AG09309 (cell line): ENCODE results near the gene PPP1R12A.

Source experiments
- DNase-seq: peaks from one replicate; pipeline ENCODE4 v3.0.0-alpha.2; 2010; ENCODE audit warnings: low read depth
- H3K4me3 ChIP-seq: 2 replicates; pipeline ENCODE4 v1.5.1; 2011; ENCODE audit warnings: mild to moderate bottlenecking, low read depth, low read length, moderate library complexity; ENCODE audit not compliant: control insufficient read depth
- CTCF ChIP-seq: IDR thresholded peaks from 2 replicates; pipeline ENCODE4 v1.5.1; 2011; ENCODE audit warnings: mild to moderate bottlenecking, low read depth, low read length, inconsistent platforms; ENCODE audit not compliant: insufficient read depth, control insufficient read depth; ENCODE audit errors: missing control alignments

The PPP1R12A gene

GRCh38 chr12:79873201-79873600 lies 61.7 kb downstream of the PPP1R12A start:
- TF ChIP-seq CTCF: no peak
- no peak overlapping the region for H3K4me3 ChIP-seq
- DNase-seq: no peak

DNA sequence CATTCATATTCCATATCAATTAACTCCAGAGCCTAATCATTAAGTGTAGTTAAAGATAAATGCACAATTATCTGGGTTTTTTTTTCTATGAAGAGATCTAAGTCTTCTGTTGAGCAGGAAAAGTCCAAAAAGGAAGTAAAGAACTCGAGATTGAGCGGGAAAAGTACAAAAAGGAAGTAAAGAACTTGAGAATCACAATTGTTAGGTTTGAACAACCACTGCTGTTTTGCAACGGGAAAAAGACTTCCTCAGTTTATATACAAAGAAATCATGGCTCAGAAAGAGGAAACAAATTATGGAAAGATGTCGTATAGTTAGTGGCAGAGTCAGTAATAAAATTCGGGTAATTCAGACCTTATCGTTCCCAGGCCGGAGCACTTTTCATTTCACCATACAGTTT lies 63.3 kb downstream of the PPP1R12A start:
- TF ChIP-seq CTCF: no peak
- no peak overlapping the region for H3K4me3 ChIP-seq
- DNase-seq: no peak

DNA sequence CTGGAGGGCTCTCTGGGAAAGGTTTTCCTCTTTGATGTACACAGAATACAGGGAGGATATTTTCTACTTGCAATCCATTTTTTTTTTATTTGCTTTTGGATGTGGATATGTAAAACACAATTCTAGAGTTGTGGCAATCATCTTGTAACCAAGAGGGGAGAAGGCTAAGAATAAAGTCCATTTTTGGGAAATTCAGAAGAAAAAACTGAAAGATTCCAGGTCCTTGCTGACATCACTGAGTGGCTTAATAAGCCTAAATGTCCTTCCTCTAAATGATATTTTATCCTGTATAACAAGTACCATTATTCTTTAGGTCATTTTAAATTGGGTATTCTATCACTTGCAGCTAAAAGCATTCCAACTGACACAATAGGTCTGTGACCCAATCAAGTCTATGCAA lies 64.0 kb downstream of the PPP1R12A start:
- no peak overlapping the region for H3K4me3 ChIP-seq
- DNase-seq: no peak
- no peak for TF ChIP-seq CTCF

- H3K4me3 ChIP-seq: no peak overlapping the region
- DNase-seq: no peak
- TF ChIP-seq CTCF: no peak
Measured at GRCh38 chr12:79859646-79860045, 75.3 kb downstream of the PPP1R12A start.

GRCh38 chr12:79858518-79858917 lies 76.4 kb downstream of the PPP1R12A start:
- TF ChIP-seq CTCF: no peak
- DNase-seq: no peak
- H3K4me3 ChIP-seq: no peak overlapping the region

GRCh38 chr12:79857675-79858074 lies 77.2 kb downstream of the PPP1R12A start:
- no peak overlapping the region for H3K4me3 ChIP-seq
- no peak for DNase-seq
- TF ChIP-seq CTCF: no peak

GRCh38 chr12:79850610-79851299 lies 84.1 kb downstream of the PPP1R12A start:
- no peak overlapping the region for H3K4me3 ChIP-seq
- TF ChIP-seq CTCF: no peak
- DNase-seq: no peak
